ENCODE data around the gene ORAI1.

ORAI1 gene

DNA sequence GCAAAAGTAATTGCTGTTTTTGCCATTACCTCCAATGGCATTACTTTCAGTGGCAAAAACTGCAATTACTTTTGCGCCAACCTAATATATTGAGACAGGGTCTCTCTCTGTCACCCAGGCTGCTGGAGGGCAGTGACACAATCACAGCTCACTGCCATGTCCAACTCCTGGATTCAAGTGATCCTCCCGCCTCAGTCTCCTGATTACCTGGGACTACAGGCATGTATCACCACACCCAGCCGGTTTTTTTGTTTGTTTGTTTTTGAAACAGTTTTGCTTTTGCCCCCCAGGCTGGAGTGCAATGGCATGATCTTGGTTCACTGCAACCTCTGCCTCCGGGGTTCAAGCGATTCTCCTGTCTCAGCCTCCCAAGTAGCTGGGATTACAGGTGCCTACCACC is 29.8 kb upstream of the ORAI1 start:
- TF ChIP-seq, protein P1, sequence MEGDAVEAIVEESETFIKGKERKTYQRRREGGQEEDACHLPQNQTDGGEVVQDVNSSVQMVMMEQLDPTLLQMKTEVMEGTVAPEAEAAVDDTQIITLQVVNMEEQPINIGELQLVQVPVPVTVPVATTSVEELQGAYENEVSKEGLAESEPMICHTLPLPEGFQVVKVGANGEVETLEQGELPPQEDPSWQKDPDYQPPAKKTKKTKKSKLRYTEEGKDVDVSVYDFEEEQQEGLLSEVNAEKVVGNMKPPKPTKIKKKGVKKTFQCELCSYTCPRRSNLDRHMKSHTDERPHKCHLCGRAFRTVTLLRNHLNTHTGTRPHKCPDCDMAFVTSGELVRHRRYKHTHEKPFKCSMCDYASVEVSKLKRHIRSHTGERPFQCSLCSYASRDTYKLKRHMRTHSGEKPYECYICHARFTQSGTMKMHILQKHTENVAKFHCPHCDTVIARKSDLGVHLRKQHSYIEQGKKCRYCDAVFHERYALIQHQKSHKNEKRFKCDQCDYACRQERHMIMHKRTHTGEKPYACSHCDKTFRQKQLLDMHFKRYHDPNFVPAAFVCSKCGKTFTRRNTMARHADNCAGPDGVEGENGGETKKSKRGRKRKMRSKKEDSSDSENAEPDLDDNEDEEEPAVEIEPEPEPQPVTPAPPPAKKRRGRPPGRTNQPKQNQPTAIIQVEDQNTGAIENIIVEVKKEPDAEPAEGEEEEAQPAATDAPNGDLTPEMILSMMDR (IDR thresholded peaks at IDR 0.05; ENCODE audit: extremely low read depth, missing control alignments) = no peak
- DNase-seq (ENCODE audit: low spot score) = no peak

DNA sequence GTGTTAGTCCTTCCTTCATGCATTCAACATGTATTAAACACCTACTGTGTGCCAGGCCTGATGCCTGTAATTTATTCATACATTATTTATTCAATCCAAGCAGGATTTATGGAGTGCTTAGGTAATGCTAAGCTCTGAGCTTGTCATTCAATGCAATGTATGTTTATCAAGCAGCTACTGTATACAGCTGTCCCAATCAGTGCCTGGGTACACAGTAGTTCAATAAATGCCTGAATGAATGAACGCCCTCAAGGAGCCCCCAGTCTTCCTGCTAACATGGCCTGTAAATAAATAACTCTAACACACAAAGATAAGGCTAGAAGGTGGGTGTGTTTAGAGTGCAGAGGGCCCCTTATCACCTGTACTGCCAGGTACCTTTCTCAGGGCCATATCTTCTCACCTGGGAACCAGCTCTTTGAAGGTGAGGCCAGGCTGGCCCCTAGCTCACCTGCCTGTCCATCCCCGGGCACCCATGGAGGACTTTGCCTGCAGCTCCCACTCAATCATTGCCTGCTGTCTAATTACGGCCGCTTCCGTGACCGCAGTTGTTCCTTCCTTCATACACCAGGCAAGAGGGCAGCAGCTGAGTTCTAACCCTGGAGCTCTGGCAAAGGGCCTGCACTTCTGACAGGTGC is 25.5 kb upstream of the ORAI1 start:
- TF ChIP-seq, protein P1 (IDR thresholded peaks at IDR 0.05; ENCODE audit: extremely low read depth, missing control alignments) = no peak
- DNase-seq (ENCODE audit: low spot score) = no peak

DNA sequence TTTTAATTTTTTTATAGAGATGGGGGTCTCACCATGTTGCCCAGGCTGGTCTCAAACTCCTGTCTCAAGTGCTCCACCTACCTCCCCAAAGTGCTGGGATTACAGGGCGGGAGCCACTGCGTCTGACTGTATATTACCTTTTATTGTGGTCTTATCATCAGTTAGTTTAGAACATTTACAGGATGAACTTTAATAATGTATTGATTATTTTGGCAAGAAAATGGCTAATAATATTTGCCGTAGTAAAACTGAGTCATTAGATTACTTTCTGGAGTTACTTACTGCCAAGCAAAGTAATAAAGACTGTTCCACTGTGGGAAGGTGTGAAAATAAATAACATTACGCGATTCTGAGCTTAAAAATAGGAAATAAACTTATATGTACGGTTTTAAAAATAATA is 23.6 kb upstream of the ORAI1 start:
- TF ChIP-seq, protein P1 (IDR thresholded peaks at IDR 0.05; ENCODE audit: extremely low read depth, missing control alignments) = no peak
- DNase-seq (ENCODE audit: low spot score) = no peak

DNA sequence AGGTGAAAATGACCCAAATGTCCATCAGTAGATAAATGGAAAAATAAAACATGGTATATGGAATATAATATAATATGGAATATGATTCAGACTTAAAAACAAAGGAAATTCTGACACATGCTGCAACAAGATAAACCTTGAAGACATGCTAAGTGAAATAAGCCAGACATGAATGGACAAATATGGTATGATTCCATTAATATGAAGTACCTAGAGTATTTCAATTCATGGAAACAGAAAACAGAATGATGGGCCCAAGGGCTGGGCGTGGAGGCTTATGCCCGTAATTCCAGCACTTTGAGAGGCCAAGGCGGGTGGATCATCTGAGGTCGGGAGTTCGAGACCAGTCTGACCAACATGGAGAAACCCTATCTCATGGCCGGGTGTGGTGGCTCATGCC is 22.7 kb upstream of the ORAI1 start:
- no peak for DNase-seq (ENCODE audit: low spot score)
- TF ChIP-seq, protein P1 (IDR thresholded peaks at IDR 0.05; ENCODE audit: extremely low read depth, missing control alignments) = no peak

DNA sequence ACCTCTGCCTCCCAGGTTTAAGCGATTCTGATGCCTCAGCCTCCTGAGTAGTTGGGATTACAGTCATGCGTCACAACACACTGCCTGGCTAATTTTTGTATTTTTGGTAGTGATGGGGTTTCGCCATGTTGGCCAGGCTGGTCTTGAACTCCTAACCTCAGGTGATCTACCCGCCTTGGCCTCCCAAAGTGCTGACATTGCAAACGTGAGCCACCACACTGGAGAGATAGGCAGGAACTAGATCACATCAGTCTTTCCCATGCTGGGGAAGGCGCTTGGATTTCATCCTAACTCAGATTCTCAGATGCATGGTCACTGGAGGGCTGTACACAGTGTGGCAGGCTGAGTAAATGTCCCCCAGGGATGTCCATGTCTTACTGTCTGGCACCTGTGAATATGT is 18.0 kb upstream of the ORAI1 start:
- TF ChIP-seq, protein P1 (IDR thresholded peaks at IDR 0.05; ENCODE audit: extremely low read depth, missing control alignments) = no peak
- DNase-seq (ENCODE audit: low spot score) = no peak

DNA sequence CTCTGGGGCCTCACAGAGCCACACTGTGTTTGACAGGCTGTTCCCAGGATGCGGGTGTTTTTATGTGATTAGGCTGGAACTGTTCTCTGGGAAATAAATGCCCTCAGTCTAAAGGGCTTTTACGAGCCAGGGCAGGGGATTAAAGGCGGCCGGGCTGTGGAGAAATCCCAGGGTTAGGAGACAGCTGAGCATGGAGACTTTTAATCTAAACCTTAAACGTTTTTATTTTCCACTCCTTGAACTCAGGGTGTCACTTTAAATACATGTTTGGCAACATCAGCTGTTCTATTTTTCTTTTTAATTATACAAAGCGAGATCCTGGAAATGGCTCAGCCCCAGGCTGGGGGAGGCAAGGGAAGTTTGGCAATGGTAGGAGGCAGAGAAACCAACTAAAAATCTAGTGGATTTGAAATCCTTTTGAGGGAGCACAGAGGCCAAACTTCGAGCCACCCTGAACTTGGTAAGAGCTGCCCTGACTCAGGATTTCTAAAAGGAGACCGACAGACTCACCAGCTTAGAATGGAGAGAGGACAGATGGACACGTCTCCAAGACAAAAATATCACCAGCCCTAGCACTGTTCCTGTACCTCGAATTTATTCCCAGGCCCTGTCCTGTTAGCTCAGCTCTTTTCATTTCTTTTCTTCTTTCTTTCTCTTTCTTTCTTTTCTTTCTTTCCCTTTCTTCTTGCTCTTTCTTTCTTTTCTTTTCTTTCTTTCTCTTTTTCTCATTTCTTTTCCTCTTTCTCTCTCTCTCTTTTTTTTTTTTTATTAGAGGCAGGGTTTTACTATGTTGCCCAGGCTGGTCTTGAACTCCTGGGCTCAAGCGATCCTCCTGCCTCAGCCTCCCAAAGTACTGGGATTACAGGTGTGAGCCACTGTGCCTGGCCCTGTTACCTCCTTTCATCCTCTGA is 15.8 kb upstream of the ORAI1 start:
- TF ChIP-seq, protein P1 (IDR thresholded peaks at IDR 0.05; ENCODE audit: extremely low read depth, missing control alignments) = no peak
- DNase-seq (ENCODE audit: low spot score) = no peak

DNA sequence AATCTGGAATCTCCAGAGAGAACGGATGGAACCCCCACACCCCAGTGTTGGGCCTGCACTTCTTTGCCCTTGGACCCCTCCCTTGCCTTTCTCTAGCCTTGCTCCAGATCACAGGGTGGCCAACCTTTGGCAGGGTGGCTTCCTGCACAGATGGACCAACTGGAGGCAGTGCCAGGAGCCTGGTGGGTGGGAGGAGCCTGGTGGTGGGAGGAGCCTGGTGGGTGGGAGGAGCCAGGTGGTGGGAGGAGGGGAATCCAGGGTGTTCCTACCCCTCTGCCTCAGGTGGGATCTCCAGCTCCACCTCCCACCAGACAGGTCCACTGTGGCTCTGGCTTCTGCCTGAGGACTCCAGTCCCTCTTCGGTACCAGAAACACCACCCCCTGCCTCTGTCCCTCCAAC is 15.0 kb upstream of the ORAI1 start:
- no peak for DNase-seq (ENCODE audit: low spot score)
- TF ChIP-seq, protein P1 (IDR thresholded peaks at IDR 0.05; ENCODE audit: extremely low read depth, missing control alignments) = no peak
